Activated CD8-positive, alpha-beta memory T cell treated with anti-CD3 and anti-CD28 coated beads, Interleukin-2, amount 50 U/mL, for 48 hours (primary cell): ENCODE measurements around the gene CAMLG.

Experiments used
- DNase-seq: peaks from one replicate; pipeline ENCODE4 v3.0.0-alpha.2; 2020

CAMLG gene

DNA sequence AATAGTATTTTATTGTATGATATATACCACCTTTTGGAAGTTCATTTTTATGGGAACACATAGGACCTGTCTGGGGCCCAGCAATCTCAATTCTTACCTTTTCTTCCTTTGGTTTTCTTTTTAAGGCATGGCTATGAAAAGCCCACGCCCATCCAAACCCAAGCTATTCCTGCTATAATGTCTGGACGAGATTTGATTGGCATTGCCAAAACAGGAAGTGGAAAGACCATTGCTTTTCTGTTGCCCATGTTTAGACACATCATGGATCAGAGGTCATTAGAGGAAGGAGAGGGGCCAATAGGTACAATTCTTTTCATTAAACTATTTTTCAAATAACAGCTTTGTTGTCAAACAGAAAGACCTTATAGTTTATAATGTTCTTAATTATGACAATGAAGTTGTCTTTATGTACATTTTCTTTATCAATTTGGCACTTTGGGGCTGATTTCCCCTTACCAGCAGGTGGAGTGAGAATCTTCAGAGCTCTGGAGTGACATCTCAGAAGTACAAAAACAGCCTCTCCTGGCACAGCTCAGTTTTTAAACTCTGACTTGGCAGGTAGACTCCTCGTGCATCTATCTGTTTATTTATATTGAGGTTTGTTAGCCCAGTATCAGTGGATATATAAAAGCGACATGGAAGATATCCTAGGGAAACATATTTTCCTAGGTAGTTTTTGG, 46.0 kb downstream of the CAMLG start:
- no peak for DNase-seq

DNA sequence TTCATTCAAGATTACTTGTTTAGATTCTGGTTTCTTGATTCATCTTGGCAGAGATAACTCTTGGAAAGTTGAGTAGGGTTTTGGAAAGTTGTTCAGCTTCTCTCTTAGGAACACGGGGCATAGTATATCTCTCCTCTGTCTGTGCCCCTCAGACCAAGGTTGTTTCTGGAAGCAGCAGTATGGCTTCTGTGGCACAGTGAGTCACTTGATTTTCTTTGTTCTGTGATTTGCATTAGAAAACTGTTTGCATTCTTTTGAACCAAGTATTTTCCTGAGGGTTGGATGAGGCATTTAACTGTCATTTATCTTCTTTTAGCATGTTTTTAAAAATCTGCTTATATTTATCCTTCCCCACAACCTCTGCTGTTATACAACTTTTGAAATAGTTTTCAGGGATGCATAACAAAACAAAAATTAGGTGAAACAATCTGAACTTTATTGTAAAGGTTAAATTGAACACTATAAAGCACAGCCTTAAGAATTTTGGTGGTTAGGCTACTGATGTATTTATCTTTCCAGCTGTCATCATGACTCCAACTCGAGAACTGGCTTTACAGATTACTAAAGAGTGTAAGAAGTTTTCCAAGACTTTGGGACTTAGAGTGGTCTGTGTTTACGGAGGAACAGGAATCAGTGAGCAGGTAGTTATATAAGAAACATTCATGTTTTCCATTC, 46.7 kb downstream of the CAMLG start:
- no peak for DNase-seq

DNA sequence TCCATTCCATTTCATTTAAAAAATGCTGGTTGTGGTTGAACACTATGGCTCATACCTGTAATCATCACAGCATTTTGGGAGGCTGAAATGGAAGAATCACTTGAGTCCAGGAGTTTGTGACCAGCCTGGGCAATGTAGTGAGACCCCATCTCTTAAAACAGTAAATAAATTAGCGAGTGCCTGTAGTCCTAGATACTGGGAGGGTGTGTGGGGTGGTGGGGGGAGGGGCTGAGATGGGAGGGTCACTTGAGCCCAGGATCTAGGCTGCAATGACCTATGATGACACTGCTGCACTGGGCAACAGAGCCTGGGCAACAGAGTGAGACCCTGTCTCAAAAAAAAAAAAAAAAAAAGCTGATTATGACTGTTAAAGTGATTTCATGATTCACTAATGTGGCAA, 49.3 kb downstream of the CAMLG start:
- no peak for DNase-seq

DNA sequence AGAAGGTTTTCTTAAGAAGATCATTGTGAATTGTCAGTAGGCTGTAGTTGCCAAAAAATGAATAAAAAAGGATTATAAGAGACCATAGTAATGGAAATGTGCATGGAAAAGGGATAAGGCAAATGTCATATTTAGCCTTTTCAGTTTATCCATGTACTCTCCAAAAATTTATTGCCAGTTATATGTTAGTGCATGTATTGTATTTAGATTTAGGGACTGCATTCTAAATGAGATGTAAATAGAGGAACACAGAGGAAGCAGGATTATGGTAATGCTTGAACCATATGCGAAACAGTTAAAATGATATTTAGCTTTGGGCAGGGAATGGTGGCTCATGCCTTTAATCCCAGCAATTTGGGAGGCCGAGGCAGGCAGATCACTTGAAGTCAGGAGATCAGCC, 53.2 kb downstream of the CAMLG start:
- DNase-seq: no peak

DNA sequence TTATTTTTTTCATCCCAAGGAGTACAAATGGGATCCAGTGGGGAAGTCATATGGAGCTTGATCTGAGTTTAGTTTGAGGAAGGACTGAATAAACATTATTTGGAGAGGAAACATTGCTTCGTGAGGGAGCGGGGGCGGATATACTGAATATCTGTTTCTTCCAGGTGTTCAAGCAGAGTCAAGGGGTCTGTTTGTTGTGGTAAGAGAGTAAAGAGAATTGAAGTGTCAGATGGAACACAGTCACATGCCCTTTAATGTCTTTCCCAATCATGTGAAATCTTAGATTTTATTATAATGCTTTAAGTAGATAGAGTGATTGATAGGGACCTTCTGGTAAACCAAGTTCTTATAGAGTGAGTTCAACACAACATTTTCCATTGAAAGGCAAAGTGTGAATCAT, 53.9 kb downstream of the CAMLG start:
- no peak for DNase-seq

DNA sequence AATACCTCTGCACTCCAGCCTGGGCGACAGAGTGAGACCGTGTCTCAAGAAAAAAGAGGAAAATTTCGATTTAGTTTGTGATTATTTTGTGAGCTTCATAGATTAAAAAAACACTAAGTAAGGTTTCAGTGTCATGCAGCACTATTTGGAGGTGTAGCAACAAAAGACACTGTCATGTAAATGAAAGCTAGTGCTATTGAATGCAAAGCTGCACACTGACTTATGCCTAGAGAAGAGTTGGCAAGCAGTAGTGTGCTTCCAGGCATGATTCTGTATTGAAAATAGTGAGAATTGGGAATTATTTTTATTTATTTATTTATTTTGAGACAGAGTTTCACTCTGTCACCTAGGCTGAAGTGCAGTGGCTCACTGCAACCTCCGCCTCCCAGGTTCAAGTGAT, 54.8 kb downstream of the CAMLG start:
- DNase-seq: no peak

DNA sequence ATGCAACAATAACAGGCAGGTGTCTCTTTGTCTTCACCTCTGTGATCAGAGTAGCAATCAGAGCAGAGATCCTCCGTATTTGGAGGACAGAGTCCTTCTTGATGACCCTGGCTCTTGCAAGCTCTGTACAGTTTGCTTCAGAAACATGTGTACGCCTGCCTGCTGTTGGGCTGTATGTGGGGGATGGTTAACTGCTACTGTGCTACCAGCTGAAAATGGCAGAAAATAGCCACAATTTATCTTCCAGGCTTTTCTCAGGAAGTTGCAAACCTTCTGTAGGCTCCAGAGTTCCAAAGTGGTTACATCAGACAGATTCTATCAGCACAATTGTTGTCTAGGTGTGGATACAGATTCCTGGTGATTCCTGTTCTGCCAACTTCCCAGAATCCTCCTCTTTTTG, 55.7 kb downstream of the CAMLG start:
- DNase-seq: no peak

- no peak for DNase-seq
These were observed 56.5 kb downstream of the CAMLG start for GRCh38 chr5:134794819-134795218.

DNA sequence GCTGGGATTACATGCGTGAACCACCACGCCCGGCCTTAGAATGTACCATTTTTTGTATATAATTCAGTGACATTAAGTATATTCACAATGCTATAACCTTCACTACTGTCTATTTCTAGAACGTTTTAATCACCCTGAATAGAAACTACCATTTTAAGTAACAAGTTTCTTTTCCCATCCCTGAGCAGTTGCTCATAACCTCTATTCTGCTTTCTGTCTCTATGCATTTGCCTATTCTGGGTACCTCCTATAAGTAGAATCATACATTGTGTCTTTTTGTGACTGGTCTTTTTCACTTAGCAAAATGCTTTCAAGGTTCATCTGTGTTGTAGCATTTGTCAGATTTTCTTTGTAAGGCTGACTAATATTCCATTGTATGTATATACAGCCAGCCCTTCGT, 60.1 kb downstream of the CAMLG start:
- DNase-seq: no peak
